LNCaP clone FGC (cell line): Measurements from ENCODE around the gene RUSF1.

ENCODE experiments used
- DNase-seq: peaks from one replicate; pipeline ENCODE4 v3.0.0-alpha.2; 2011; ENCODE audit warnings: low read depth
- H3K4me3 ChIP-seq: 2 replicates; pipeline ENCODE4 v1.5.1; 2011; ENCODE audit warnings: mild to moderate bottlenecking, low read depth, low read length, control low read depth
- TF ChIP-seq, protein P1 (sequence below): IDR thresholded peaks from 2 replicates; pipeline ENCODE4 v1.5.1; 2012; ENCODE audit warnings: mild to moderate bottlenecking; ENCODE audit not compliant: control insufficient read depth, insufficient read depth; ENCODE audit errors: extremely low read depth

RUSF1 gene

DNA sequence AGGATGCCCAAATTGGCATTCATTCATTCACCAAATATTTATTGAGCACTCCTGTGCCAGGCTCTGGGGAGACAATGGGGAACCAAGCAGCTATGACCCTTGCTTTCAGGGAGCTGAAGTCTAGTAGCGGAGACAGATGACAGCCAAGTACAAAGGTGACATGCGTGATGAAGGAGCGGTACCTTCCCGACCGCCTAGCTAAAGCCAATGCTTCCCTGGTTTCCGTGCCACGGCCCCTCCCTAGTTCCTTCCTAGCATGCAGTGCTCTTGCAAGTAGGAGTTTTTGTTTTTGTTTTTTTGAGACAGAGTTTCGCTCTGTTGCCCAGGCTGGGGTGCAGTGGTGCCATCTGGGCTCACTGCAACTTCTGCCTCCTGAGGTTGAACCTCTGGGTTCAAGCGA is 28.4 kb downstream of the RUSF1 start:
- no peak overlapping the region for H3K4me3 ChIP-seq
- DNase-seq, result no peak
- TF ChIP-seq, protein P1, sequence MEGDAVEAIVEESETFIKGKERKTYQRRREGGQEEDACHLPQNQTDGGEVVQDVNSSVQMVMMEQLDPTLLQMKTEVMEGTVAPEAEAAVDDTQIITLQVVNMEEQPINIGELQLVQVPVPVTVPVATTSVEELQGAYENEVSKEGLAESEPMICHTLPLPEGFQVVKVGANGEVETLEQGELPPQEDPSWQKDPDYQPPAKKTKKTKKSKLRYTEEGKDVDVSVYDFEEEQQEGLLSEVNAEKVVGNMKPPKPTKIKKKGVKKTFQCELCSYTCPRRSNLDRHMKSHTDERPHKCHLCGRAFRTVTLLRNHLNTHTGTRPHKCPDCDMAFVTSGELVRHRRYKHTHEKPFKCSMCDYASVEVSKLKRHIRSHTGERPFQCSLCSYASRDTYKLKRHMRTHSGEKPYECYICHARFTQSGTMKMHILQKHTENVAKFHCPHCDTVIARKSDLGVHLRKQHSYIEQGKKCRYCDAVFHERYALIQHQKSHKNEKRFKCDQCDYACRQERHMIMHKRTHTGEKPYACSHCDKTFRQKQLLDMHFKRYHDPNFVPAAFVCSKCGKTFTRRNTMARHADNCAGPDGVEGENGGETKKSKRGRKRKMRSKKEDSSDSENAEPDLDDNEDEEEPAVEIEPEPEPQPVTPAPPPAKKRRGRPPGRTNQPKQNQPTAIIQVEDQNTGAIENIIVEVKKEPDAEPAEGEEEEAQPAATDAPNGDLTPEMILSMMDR, result no peak

DNA sequence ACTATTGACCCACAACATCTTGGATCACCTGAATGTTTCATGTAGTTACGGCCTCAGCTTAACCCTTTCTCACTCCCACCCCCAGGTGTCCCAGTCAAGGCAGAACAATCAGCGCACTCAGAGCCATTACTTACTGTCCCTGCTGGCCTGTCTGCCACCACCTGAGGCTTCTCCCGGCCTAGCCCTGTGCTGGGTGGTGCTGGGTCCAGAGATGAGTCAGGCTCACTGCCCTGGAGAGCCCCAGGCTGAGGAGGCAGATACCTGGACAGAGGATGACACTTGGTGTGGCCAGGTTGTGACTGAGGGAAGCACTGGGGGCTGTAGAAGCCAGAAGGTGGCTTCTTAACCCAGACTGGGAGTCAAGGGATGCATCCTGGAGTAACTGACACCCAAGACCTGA is 29.2 kb downstream of the RUSF1 start:
- no peak for DNase-seq
- H3K4me3 ChIP-seq, result no peak overlapping the region
- TF ChIP-seq, protein P1, result no peak

DNA sequence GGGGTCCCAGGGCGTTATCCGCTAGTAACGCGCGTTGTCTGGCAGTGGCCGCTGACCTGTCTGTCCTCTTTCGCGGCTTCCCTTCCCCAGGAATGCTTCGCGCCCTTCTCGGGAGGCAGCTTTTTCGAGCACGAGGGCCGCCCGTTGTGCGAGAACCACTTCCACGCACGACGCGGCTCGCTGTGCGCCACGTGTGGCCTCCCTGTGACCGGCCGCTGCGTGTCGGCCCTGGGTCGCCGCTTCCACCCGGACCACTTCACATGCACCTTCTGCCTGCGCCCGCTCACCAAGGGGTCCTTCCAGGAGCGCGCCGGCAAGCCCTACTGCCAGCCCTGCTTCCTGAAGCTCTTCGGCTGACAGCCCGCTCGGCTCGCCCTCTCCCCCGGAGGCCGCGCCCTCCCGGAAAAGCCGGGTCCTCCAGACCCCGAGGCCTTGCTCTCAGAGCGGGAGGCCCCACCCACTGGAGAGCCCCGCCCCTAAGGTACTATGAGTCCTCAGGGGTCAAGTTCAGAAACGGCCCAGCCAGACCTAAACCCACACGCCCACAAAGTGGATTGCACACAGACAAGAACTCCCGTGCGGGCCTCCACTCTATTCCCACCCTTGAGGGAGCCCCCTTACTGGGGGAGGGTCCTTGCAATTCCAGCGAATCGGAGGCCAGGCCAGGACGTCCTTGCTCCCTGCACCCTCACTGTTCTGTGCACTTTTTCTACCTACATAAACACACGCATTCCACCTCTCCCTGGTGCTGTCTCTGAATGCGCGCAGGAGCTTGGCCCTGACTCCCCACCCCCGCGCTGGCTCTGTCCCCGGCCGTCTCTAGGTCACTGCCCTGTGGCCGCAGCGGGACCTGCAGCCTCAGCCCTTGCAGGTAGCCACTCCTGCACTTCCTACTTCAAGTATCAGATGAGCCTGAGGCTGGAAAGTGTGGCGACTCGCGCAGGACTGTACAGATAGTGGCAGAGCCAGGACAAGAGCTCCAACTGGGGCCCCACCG is 30.7 kb downstream of the RUSF1 start:
- DNase-seq, result peak; percentile 46
- peak overlapping the region; percentile 40 for H3K4me3 ChIP-seq
- TF ChIP-seq, protein P1, result peak; percentile 53

DNA sequence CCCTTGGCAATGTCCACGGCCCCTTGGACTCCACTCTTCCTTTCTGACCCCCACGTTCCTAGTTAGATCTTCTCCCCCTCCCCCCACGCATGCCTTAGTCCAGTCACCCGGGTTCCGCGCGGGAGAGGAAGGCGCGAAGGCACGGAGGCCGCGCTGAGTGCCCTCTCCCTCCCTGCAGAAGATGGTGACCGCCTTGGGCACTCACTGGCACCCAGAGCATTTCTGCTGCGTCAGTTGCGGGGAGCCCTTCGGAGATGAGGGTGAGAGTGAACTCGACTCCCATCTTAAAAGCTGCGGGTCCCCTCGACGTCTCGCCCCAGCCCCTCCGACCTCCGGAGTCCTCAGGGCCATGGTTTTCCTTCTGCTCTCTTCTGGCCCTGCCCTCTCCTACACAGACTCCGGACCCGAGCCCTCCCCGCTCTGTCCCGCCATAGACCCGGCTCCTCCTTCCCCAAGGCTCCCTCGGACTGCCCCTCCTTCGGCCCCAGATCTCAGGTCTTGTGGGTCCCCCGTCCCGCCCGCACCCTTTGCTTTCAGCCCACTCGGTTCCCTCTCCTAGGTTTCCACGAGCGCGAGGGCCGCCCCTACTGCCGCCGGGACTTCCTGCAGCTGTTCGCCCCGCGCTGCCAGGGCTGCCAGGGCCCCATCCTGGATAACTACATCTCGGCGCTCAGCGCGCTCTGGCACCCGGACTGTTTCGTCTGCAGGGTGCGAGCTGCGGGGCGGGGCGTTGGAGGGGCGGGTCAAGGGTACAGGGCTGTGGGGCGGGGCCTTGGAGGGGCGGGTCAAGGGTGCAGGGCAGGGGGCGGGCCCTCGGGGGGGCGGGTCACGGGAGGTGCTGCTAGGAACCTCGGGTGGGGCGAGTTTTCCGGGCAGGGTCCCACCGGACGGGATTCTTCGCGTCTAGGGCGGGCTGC is 31.6 kb downstream of the RUSF1 start:
- TF ChIP-seq, protein P1, result no peak
- no peak for DNase-seq
- peak overlapping the region; percentile 44 for H3K4me3 ChIP-seq

- no peak overlapping the region for H3K4me3 ChIP-seq
- DNase-seq, result no peak
- TF ChIP-seq, protein P1, result no peak
These were observed 32.3 kb downstream of the RUSF1 start for GRCh38 chr16:31475946-31476302.

GRCh38 chr16:31474773-31475738 is 33.1 kb downstream of the RUSF1 start:
- no peak for DNase-seq
- no peak overlapping the region for H3K4me3 ChIP-seq
- TF ChIP-seq, protein P1, result no peak
